ENCODE data around the gene CCND2. TPM values are rescaled to one million over a fixed set of nuclear protein-coding genes. Genes with fewer than 3 reads are reported as not detected.
A peak's percentile ranks its signal among the peaks of the same experiment; 100 is the strongest.

Gene CCND2
- polyA plus RNA-seq, 3 donors = 3.6 to 6.8 (median 3.9) TPM

DNA sequence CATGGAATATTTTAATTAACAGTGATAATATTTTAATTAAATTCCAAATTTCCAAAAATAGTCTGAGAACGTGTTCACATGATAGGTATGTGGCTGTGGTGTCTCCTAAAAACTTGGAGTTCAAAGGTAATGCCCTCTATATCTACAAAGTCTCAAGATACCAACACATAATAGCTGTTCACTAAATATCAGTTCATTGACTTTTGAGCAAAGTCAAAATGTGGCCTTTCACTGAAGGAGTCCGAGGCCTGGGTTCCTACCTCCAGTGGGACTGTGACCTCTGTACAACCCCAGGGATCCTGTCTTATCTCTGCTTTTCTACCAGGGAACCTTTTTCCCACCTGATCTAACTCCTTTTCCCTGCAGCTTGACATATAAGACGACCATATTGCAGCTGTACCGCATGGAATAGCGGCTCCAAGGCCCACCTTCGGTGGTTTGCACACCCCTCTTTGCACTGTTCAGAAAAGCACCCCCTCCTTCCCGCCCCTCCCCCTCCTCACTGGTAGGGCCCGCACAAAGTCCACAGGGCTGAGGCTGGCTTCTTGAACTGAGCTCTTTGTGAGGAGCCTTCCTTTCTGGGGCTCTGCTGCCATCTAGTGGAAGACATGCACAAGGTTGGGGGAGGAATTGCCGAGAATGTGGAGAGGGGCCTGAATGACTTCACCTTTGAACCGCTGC is 3.1 kb downstream of the CCND2 start:
- 10% methylated on average over 6 of the region's 10 CpGs for WGBS (ENCODE audit: insufficient coverage)
- H3K9me3 Mint-ChIP-seq = peaks cover 0 to 3% (median 2%) of the 10 kb centered on the region in 7 donors
- Histone ChIP-seq H3K9ac (ENCODE audit: insufficient read depth, low read length, poor library complexity, severe bottlenecking) (no peak overlapping the region), H3K4me2 (replicated peaks; ENCODE audit: extremely low read depth, low read length, poor library complexity, severe bottlenecking) (no peak overlapping the region), H3K4me1 (ENCODE audit: control insufficient read depth in 1 of 2, insufficient read depth in 2 of 2, low read length in 2 of 2) (peaks cover 53 to 78% of the 10 kb centered on the region in 2 donors), H3K36me3 (replicated peaks in 1 of 2; ENCODE audit: control insufficient read depth in 1 of 2, insufficient read depth in 2 of 2, low read length in 2 of 2) (peaks cover 11 to 21% of the 10 kb centered on the region in 2 donors), H2AFZ (ENCODE audit: insufficient read depth, low read depth, low read length, poor library complexity, severe bottlenecking) (no peak overlapping the region), H3K79me2 (ENCODE audit: insufficient read depth, low read length) (peaks cover 26% of the 10 kb centered on the region), H3K4me3 (replicated peaks in 1 of 3; ENCODE audit: low read depth in 2 of 3, low read length in 3 of 3) (no peak overlapping the region), H3K27ac (ENCODE audit: low read depth in 1 of 2, low read length in 2 of 2) (no peak overlapping the region), H4K20me1 (ENCODE audit: insufficient read depth, low read length) (peaks cover 5% of the 10 kb centered on the region), H3K9me3 (replicated peaks in 1 of 2; ENCODE audit: control insufficient read depth in 1 of 2, insufficient read depth in 1 of 2, low read length in 2 of 2) (no peaks in the 10 kb centered on the region), H3K27me3 (ENCODE audit: control insufficient read depth in 2 of 2, insufficient read depth in 2 of 2, low read length in 2 of 2) (peaks cover 4 to 28% of the 10 kb centered on the region in 2 donors)
- peaks cover 17 to 46% (median 35%) of the 10 kb centered on the region in 3 donors for H3K27me3 Mint-ChIP-seq (ENCODE audit: low read depth in 3 of 3)
- TF ChIP-seq, protein P1, sequence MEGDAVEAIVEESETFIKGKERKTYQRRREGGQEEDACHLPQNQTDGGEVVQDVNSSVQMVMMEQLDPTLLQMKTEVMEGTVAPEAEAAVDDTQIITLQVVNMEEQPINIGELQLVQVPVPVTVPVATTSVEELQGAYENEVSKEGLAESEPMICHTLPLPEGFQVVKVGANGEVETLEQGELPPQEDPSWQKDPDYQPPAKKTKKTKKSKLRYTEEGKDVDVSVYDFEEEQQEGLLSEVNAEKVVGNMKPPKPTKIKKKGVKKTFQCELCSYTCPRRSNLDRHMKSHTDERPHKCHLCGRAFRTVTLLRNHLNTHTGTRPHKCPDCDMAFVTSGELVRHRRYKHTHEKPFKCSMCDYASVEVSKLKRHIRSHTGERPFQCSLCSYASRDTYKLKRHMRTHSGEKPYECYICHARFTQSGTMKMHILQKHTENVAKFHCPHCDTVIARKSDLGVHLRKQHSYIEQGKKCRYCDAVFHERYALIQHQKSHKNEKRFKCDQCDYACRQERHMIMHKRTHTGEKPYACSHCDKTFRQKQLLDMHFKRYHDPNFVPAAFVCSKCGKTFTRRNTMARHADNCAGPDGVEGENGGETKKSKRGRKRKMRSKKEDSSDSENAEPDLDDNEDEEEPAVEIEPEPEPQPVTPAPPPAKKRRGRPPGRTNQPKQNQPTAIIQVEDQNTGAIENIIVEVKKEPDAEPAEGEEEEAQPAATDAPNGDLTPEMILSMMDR (IDR thresholded peaks at IDR 0.05) = peak; percentile 89
- peak overlapping the region in 1 of 7 donors; percentile 75 for H3K27ac Mint-ChIP-seq
- intact Hi-C loops (cut with micrococcal nuclease) = loop anchor here (5.0 kb wide), 4 partner anchors 169 to 389 kb away; no protein-coding TSS in a partner anchor
- peaks cover 29 to 39% of the 10 kb centered on the region in 2 donors for H3K36me3 Mint-ChIP-seq
- peak overlapping the region; percentile 39 to 42 for H3K4me3 Mint-ChIP-seq
- DNase-seq = peak; percentile 72 to 90 (median 76)
- H3K4me1 Mint-ChIP-seq = peaks cover 59% of the 10 kb centered on the region

DNA sequence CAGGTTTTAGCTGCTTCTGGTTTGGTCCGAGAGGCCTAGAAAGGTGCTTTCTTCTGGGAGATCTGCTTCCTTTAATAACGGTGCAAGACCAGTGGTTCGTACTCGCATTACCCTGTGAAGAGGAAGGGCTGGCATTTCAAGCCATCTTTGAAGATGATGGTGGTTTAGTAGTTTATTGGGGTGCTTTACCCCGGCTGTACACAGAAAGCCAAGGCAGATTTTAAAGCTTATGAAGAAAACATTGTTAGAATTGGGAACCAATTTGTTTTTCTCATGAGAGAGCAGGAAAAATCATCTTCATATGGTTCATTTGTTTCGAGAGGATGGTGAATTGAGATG is 3.6 kb downstream of the CCND2 start:
- Mint-ChIP-seq H3K9me3 (peaks cover 0 to 3% (median 2%) of the 10 kb centered on the region in 7 donors), H3K36me3 (peaks cover 33 to 43% of the 10 kb centered on the region in 2 donors), H3K4me1 (peaks cover 59% of the 10 kb centered on the region), H3K27me3 (ENCODE audit: low read depth in 3 of 3) (peaks cover 12 to 42% (median 33%) of the 10 kb centered on the region in 3 donors), H3K4me3 (peak overlapping the region; percentile 39 to 42), H3K27ac (peak overlapping the region in 1 of 7 donors; percentile 75)
- Histone ChIP-seq H2AFZ (ENCODE audit: insufficient read depth, low read depth, low read length, poor library complexity, severe bottlenecking) (no peak overlapping the region), H3K4me2 (replicated peaks; ENCODE audit: extremely low read depth, low read length, poor library complexity, severe bottlenecking) (no peak overlapping the region), H4K20me1 (ENCODE audit: insufficient read depth, low read length) (peaks cover 5% of the 10 kb centered on the region), H3K4me1 (ENCODE audit: control insufficient read depth in 1 of 2, insufficient read depth in 2 of 2, low read length in 2 of 2) (peaks cover 49 to 73% of the 10 kb centered on the region in 2 donors), H3K27me3 (ENCODE audit: control insufficient read depth in 2 of 2, insufficient read depth in 2 of 2, low read length in 2 of 2) (peaks cover 4 to 27% of the 10 kb centered on the region in 2 donors), H3K27ac (ENCODE audit: low read depth in 1 of 2, low read length in 2 of 2) (no peak overlapping the region), H3K9me3 (replicated peaks in 1 of 2; ENCODE audit: control insufficient read depth in 1 of 2, insufficient read depth in 1 of 2, low read length in 2 of 2) (no peaks in the 10 kb centered on the region), H3K9ac (ENCODE audit: insufficient read depth, low read length, poor library complexity, severe bottlenecking) (no peak overlapping the region), H3K36me3 (replicated peaks in 1 of 2; ENCODE audit: control insufficient read depth in 1 of 2, insufficient read depth in 2 of 2, low read length in 2 of 2) (peaks cover 11 to 23% of the 10 kb centered on the region in 2 donors), H3K4me3 (replicated peaks in 1 of 3; ENCODE audit: low read depth in 2 of 3, low read length in 3 of 3) (no peak overlapping the region), H3K79me2 (ENCODE audit: insufficient read depth, low read length) (peaks cover 26% of the 10 kb centered on the region)
- TF ChIP-seq, protein P1 (IDR thresholded peaks at IDR 0.05) = peak; percentile 35
- intact Hi-C loops (cut with micrococcal nuclease) = loop anchor here (5.0 kb wide), 4 partner anchors 170 to 390 kb away; no protein-coding TSS in a partner anchor
- WGBS (ENCODE audit: insufficient coverage) = 13% methylated on average over 5 of the region's 6 CpGs
- DNase-seq = no peak
